GM12878 (cell line): ENCODE data around the gene WDR43. TPM values are rescaled to one million over a fixed set of nuclear protein-coding genes. Genes with fewer than 3 reads are reported as not detected.

Source experiments
- ATAC-seq: fragments of 200-7000 bp; cut with Tn5 transposase; 3 replicates; pipeline ENCODE4 v1.9.1; 2020; ENCODE audit warnings: mild to moderate bottlenecking, moderate library complexity
- BruUV-seq: library from RNA; stranded (reverse); fragments of 400-500 nt; replicated peaks from 2 replicates; lab custom pipeline; 2021; lab: Mats Ljungman, UMichigan
- CTCF ChIA-PET: fragments of 300-600 bp; sonication (Branson Sonifier 250); formaldehyde crosslinking; extraction: SDS; loops from one replicate; lab custom pipeline; 2021; ENCODE audit warnings: inconsistent platforms; lab: Yijun Ruan, JAX
- POLR2A ChIA-PET: fragments of 350-600 bp; formaldehyde crosslinking; extraction: SDS; loops from one replicate; lab custom pipeline; 2021; ENCODE audit warnings: inconsistent platforms; lab: Charles Lee
- RAD21 ChIA-PET: fragments of 300-600 bp; sonication (Branson Sonifier 250); formaldehyde crosslinking; loops from one replicate; lab custom pipeline; 2023; ENCODE audit warnings: antibody characterized with exemption; ENCODE audit not compliant: unreplicated experiment; lab: Charles Lee
- SMC1A ChIA-PET: fragments of 300-600 bp; sonication (Branson Sonifier 250); formaldehyde crosslinking; loops from one replicate; lab custom pipeline; 2023; ENCODE audit not compliant: unreplicated experiment, uncharacterized antibody; lab: Charles Lee
- DNase-seq: peaks from one replicate; pipeline ENCODE4 v3.0.0-alpha.2; 2011; ENCODE audit warnings: low read depth, low spot score
- FAIRE-seq: peaks from 3 replicates; lab custom pipeline; 2011; peaks lifted over from hg19 to GRCh38; lab: Jason Lieb, UNC
- H2AFZ ChIP-seq: 2 replicates; pipeline ENCODE4 v1.6.0; 2011; ENCODE audit warnings: low read depth, low read length, control low read depth; ENCODE audit not compliant: control insufficient read depth
- H3K27ac ChIP-seq: 2 replicates; pipeline ENCODE4 v1.5.1; 2011; ENCODE audit warnings: control low read depth; ENCODE audit not compliant: control insufficient read depth, insufficient read depth
- H3K27me3 ChIP-seq, 2 experiments: replicated peaks in 1 of 2; 2 replicates each; pipeline versions ENCODE4 v1.6.0 to v1.6.1; 2011; ENCODE audit warnings: low read length in 1 of 2; ENCODE audit not compliant: control insufficient read depth in 2 of 2, insufficient read depth in 2 of 2
- H3K36me3 ChIP-seq, 2 experiments: 2 replicates each; pipeline ENCODE4 v1.5.1; 2011; ENCODE audit warnings: low read length in 1 of 2; ENCODE audit not compliant: control insufficient read depth in 2 of 2, insufficient read depth in 2 of 2
- H3K4me1 ChIP-seq: 2 replicates; pipeline ENCODE4 v1.6.1; 2011; ENCODE audit warnings: mild to moderate bottlenecking, low read length, moderate library complexity, mixed read lengths; ENCODE audit not compliant: control insufficient read depth, insufficient read depth
- H3K4me2 ChIP-seq: 2 replicates; pipeline ENCODE4 v1.6.0; 2011; ENCODE audit warnings: control low read depth; ENCODE audit not compliant: control insufficient read depth, insufficient read depth
- H3K4me3 ChIP-seq: fragments of 200-600 bp; sonication (generic); 2 replicates; pipeline ENCODE4 v1.5.1; 2016
- H3K79me2 ChIP-seq: 2 replicates; pipeline ENCODE4 v1.6.0; 2011; ENCODE audit warnings: low read length; ENCODE audit not compliant: control insufficient read depth, insufficient read depth
- H3K9ac ChIP-seq: 2 replicates; pipeline ENCODE4 v1.8.0; 2011; ENCODE audit warnings: low read length, control low read depth, mixed read lengths; ENCODE audit not compliant: control insufficient read depth, insufficient read depth
- H3K9me3 ChIP-seq: replicated peaks from 3 replicates; pipeline ENCODE4 v1.5.1; 2011; ENCODE audit warnings: mild to moderate bottlenecking, low read length; ENCODE audit not compliant: control insufficient read depth, insufficient read depth
- H4K20me1 ChIP-seq: 2 replicates; pipeline ENCODE4 v1.6.0; 2011; ENCODE audit not compliant: control insufficient read depth, insufficient read depth
- BCL3 ChIP-seq: IDR thresholded peaks from 2 replicates; pipeline ENCODE4 v1.6.1; 2011; ENCODE audit warnings: borderline replicate concordance, low read depth, mild to moderate bottlenecking, moderate library complexity, low read length; ENCODE audit not compliant: insufficient read depth, poor library complexity, severe bottlenecking
- CBFB ChIP-seq: IDR thresholded peaks from 2 replicates; pipeline ENCODE4 v1.6.1; 2016; ENCODE audit warnings: antibody characterized with exemption, low read depth
- ETV6 ChIP-seq, 2 experiments: fragments of 450-650 bp in 1 of 2; IDR thresholded peaks in 1 of 2; conservative IDR thresholded peaks in 1 of 2; 2 replicates each; pipeline ENCODE4 v1.6.1; 2014; ENCODE audit warnings: antibody characterized with exemption in 1 of 2, borderline replicate concordance in 1 of 2, low read depth in 1 of 2, mild to moderate bottlenecking in 1 of 2, moderate library complexity in 1 of 2
- HDGF ChIP-seq: fragments of 450-650 bp; IDR thresholded peaks from 2 replicates; pipeline ENCODE4 v1.6.1; 2016; ENCODE audit warnings: antibody characterized with exemption
- IKZF2 ChIP-seq, 2 experiments: fragments of 450-650 bp; IDR thresholded peaks; 2 replicates each; pipeline ENCODE4 v1.6.1; 2017; ENCODE audit warnings: mild to moderate bottlenecking in 2 of 2, moderate library complexity in 2 of 2
- JUNB ChIP-seq: IDR thresholded peaks from 2 replicates; pipeline ENCODE4 v1.6.1; 2016; ENCODE audit warnings: antibody characterized with exemption, mild to moderate bottlenecking
- MYB ChIP-seq: fragments of 150-350 bp; IDR thresholded peaks from 2 replicates; pipeline ENCODE4 v1.6.1; 2014; ENCODE audit warnings: mild to moderate bottlenecking, low read depth, low read length, borderline replicate concordance
- NBN ChIP-seq: fragments of 450-650 bp; IDR thresholded peaks from 2 replicates; pipeline ENCODE4 v1.6.1; 2016
- NFYA ChIP-seq: IDR thresholded peaks from 2 replicates; pipeline ENCODE4 v1.6.1; 2011; ENCODE audit warnings: low read depth, mild to moderate bottlenecking, low read length, improper control_type of control experiment, borderline replicate concordance
- POLR2AphosphoS2 ChIP-seq: IDR thresholded peaks from 2 replicates; pipeline ENCODE4 v1.6.1; 2011; ENCODE audit warnings: low read depth, mild to moderate bottlenecking, low read length, improper control_type of control experiment, moderate library complexity
- POU2F2 ChIP-seq: IDR thresholded peaks from 3 replicates; pipeline ENCODE4 v1.6.1; 2011; ENCODE audit warnings: low read depth, mild to moderate bottlenecking, low read length, borderline replicate concordance
- RAD51 ChIP-seq: fragments of 450-650 bp; IDR thresholded peaks from 2 replicates; pipeline ENCODE4 v1.6.1; 2016; ENCODE audit warnings: moderate library complexity, mild to moderate bottlenecking, inconsistent platforms
- RELA ChIP-seq: fragments of 450-650 bp; IDR thresholded peaks from 2 replicates; pipeline ENCODE4 v1.8.0; 2014; ENCODE audit warnings: borderline replicate concordance; ENCODE audit not compliant: partially characterized antibody
- RFX5 ChIP-seq: IDR thresholded peaks from 2 replicates; pipeline ENCODE4 v1.6.1; 2011; ENCODE audit warnings: low read depth, low read length, improper control_type of control experiment
- SMARCA5 ChIP-seq: fragments of 450-650 bp; IDR thresholded peaks from 2 replicates; pipeline ENCODE4 v1.6.1; 2017; ENCODE audit warnings: mild to moderate bottlenecking
- ZBTB33 ChIP-seq: fragments of 450-650 bp; IDR thresholded peaks from 2 replicates; pipeline ENCODE4 v1.6.1; 2017; ENCODE audit warnings: mild to moderate bottlenecking
- ZNF207 ChIP-seq: fragments of 450-650 bp; IDR thresholded peaks from 2 replicates; pipeline ENCODE4 v1.6.1; 2014; ENCODE audit warnings: antibody characterized with exemption, mild to moderate bottlenecking, borderline replicate concordance
- ZNF384 ChIP-seq: IDR thresholded peaks from 2 replicates; pipeline ENCODE4 v1.6.1; 2012; ENCODE audit warnings: low read depth, mild to moderate bottlenecking, low read length, improper control_type of control experiment, borderline replicate concordance
- WGBS: methylation state at CpG from one replicate; pipeline ENCODE4 v1.1.6; 2016; ENCODE audit warnings: low lambda C conversion rate; ENCODE audit not compliant: insufficient replicate concordance, insufficient coverage; ENCODE audit errors: missing lambda C conversion rate; 5-methylcytosine and 5-hydroxymethylcytosine counted together
- in situ Hi-C: fragments of 300-500 bp; cut with MboI; formaldehyde crosslinking; loops from 9 replicates; pipeline ENCODE4 v1.14.3; 2018; ENCODE audit warnings: mixed read lengths
- intact Hi-C: fragments of 100-400 bp; cut with micrococcal nuclease; formaldehyde crosslinking; loops from one replicate; pipeline ENCODE4 v1.14.2; 2022; ENCODE audit not compliant: unreplicated experiment
- polyA plus RNA-seq, 11 experiments: library from polyadenylated mRNA; depleted of rRNA in 4 of 11; unstranded in 6 of 11; stranded (reverse) in 5 of 11; fragments of >200 nt; fragmentation: Nextera tagmentation in 4 of 11; fragmentation: Illumina TruSeq in 1 of 11; extraction: Ambion mirVana in 4 of 11; extraction: Trizol in 1 of 11; gene quantifications; 1 replicate in 1 of 11; 2 replicates in 10 of 11; pipeline versions ENCODE4 v1.2.1 to v1.2.3, GENCODE V29; 2011 to 2016; ENCODE audit warnings: inconsistent platforms in 2 of 11, missing spikeins in 2 of 11, low read depth in 1 of 11
- total RNA-seq, 4 experiments: library from RNA; depleted of rRNA in 3 of 4; stranded (reverse); fragments of >200 nt in 3 of 4; fragmentation: Illumina TruSeq in 1 of 4; extraction: Trizol in 1 of 4; gene quantifications; 2 replicates each; pipeline versions ENCODE4 v1.2.1 to v1.2.3, GENCODE V29; 2013 to 2021

Gene WDR43
- total and polyA plus RNA-seq, 10 of the 15 experiments (the other 5 are each of a cell fraction or from before 2014, with no cell fraction given): 39.3 to 153 (median 81.9) TPM

- RAD21 ChIA-PET: no interaction called here
- Histone ChIP-seq H4K20me1 (no peaks in the 10 kb centered on the region), H3K4me1 (no peaks in the 10 kb centered on the region), H3K79me2 (no peaks in the 10 kb centered on the region), H3K27me3 (no peaks in the 10 kb centered on the region), H3K9ac (no peak overlapping the region)
- no peak for DNase-seq
- WGBS: 92% methylated on average over 3 of the region's 3 CpGs
- in situ Hi-C loops: no loop called here
- TF ChIP-seq BCL3 (no peak), RFX5 (no peak), ZNF384 (no peak), ZBTB33 (no peak), CBFB (no peak), IKZF2 (IDR thresholded peaks at IDR 0.05) (no peak), POLR2AphosphoS2 (no peak), SMARCA5 (no peak), ETV6 (conservative IDR thresholded peaks at IDR 0.05 in 1 of 2, IDR thresholded peaks at IDR 0.05 in 1 of 2; ENCODE audit: borderline replicate concordance in 1 of 2, low read depth in 1 of 2) (no peak), JUNB (no peak), POU2F2 (no peak), NFYA (no peak), NBN (no peak), RAD51 (no peak), HDGF (no peak), RELA (no peak), ZNF207 (no peak), MYB (no peak)
- TF ChIP-seq, all 136 proteins: peak for 0
- Histone ChIP-seq H3K27ac (no peak overlapping the region), H3K9me3 (no peaks in the 10 kb centered on the region), H3K4me3 (no peak overlapping the region), H3K36me3 (peaks cover 20 to 23% of the 10 kb centered on the region in 2 experiments), H3K4me2 (no peak overlapping the region), H2AFZ (no peak overlapping the region)
- intact Hi-C loops: no loop called here
- ATAC-seq: no peak
- ChIA-PET POLR2A (no interaction called here), SMC1A (interaction anchor here (1.1 kb wide), 1 partner anchor 44 kb away, joined by 3 read pairs; no protein-coding TSS in a partner anchor), CTCF (interaction anchor here (0.7 to 1.0 kb wide), 2 partner anchors 19 to 120 kb away, joined by 3 to 4 read pairs; no protein-coding TSS in a partner anchor)
- FAIRE-seq: no peak
- no TSS peak for BruUV-seq
These were observed 46.5 kb downstream of the WDR43 start for GRCh38 chr2:28941008-28941407.
